Measurements from ENCODE around the gene SLC41A3.

The SLC41A3 gene

GRCh38 chr3:126083913-126084767 lies at the start of gene SLC41A3:
SLC41A3 (minus strand) TSS chr3:126084124; CDS start chr3:126068219, 15,905 bp downstream.
- H3K4me3 ChIP-seq (replicated peaks in 1 of 2; ENCODE audit: low read depth in 2 of 2, low read length in 2 of 2) = peak within 1 kb of the TSS; percentile 67 to 68
- DNase-seq (ENCODE audit: low read depth in 2 of 2) = peak; percentile 68 to 86
- TF ChIP-seq, protein P1, sequence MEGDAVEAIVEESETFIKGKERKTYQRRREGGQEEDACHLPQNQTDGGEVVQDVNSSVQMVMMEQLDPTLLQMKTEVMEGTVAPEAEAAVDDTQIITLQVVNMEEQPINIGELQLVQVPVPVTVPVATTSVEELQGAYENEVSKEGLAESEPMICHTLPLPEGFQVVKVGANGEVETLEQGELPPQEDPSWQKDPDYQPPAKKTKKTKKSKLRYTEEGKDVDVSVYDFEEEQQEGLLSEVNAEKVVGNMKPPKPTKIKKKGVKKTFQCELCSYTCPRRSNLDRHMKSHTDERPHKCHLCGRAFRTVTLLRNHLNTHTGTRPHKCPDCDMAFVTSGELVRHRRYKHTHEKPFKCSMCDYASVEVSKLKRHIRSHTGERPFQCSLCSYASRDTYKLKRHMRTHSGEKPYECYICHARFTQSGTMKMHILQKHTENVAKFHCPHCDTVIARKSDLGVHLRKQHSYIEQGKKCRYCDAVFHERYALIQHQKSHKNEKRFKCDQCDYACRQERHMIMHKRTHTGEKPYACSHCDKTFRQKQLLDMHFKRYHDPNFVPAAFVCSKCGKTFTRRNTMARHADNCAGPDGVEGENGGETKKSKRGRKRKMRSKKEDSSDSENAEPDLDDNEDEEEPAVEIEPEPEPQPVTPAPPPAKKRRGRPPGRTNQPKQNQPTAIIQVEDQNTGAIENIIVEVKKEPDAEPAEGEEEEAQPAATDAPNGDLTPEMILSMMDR (IDR thresholded peaks at IDR 0.05; ENCODE audit: low read depth, low read length) = peak; percentile 39

GRCh38 chr3:126133606-126134005 lies 49.7 kb upstream of the SLC41A3 start:
- TF ChIP-seq, protein P1 (IDR thresholded peaks at IDR 0.05; ENCODE audit: low read depth, low read length) = no peak
- no peak overlapping the region for H3K4me3 ChIP-seq (replicated peaks in 1 of 2; ENCODE audit: low read depth in 2 of 2, low read length in 2 of 2)
- no peak for DNase-seq (ENCODE audit: low read depth in 2 of 2)

DNA sequence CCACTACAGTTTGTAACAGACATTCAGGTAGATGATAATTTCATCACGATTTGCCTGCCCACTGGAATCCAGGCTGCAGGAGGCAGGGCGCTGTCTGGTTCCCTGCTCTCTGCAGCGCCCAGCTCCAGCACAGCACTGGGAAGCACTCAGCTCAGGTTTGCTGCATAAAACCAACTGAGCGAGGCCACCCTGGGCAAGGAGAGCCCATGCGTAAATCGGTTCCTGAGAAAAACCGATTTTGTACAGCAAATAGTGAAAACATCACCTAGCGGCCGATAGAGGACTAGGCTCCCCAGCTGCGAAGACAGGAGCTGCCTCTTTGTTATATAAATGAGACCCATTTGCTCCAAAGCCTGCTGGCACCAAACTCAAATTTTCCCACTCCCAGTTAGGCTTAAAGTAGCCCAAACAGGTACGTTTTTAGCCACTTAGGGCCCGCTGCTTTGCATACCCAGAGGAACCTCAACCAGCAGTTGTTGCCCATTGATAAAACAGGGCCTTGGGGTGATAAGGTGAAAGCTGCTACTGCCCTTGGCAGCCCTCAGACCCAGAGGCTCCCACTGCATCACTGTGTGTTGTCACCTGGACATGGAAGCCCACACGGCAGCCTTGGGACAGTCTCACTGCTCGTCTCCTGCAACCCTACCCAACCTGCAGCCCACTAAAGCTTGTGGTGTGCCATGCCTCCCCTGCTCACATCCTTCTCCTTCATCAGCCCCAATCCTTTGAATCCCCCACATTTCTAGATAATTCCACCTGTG lies 49.0 kb upstream of the SLC41A3 start:
- TF ChIP-seq, protein P1 (IDR thresholded peaks at IDR 0.05; ENCODE audit: low read depth, low read length) = peak; percentile 54
- peak; percentile 11 to 22 for DNase-seq (ENCODE audit: low read depth in 2 of 2)
- H3K4me3 ChIP-seq (replicated peaks in 1 of 2; ENCODE audit: low read depth in 2 of 2, low read length in 2 of 2) = no peak overlapping the region

- no peak for DNase-seq (ENCODE audit: low read depth in 2 of 2)
- H3K4me3 ChIP-seq (replicated peaks in 1 of 2; ENCODE audit: low read depth in 2 of 2, low read length in 2 of 2) = no peak overlapping the region
- TF ChIP-seq, protein P1 (IDR thresholded peaks at IDR 0.05; ENCODE audit: low read depth, low read length) = no peak
Observed at GRCh38 chr3:126131881-126132750, 48.2 kb upstream of the SLC41A3 start.

DNA sequence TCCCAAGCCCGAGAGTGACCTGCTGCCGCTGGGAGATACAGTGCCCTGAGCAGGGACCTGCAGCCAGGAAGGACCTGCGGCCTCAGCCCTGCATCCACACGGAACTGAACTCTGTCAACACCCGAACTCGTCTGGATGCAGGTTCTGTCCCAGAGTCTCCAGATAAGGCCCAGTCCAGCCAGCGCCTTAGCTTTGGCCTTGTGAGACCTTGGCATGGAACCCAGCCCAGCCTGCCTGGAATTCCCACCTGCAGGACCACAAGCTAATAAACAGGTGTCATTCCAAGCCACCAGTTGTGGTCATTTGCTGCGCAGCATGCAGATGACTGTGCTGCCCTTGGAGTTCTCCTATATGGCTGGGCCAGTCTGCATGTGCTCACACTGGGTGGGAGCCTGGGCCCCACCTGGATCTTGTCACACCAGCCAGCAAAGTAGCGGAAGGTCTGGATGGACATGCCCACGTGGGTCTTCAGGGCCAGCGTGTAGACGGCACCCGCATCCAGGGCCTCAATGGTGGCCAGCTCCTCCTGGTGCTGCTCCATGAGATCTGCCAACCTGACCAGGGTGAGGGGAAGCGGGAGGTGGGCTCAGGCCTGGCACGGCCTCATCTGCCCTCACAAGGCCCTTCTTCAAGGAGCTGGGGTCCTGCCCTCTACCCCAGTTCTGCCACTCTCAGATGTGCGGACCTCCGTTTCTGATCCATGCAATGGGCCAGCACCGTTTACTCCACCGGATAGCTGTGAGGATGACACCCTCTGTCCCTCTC lies 47.2 kb upstream of the SLC41A3 start:
- DNase-seq (ENCODE audit: low read depth in 2 of 2) = no peak
- TF ChIP-seq, protein P1 (IDR thresholded peaks at IDR 0.05; ENCODE audit: low read depth, low read length) = no peak
- H3K4me3 ChIP-seq (replicated peaks in 1 of 2; ENCODE audit: low read depth in 2 of 2, low read length in 2 of 2) = no peak overlapping the region

Measured in cardiac fibroblast (primary cell).